IPS DF 6.9 (cell line): ENCODE data around the gene ALDH16A1.
"Not testable (repeated sequence)": the region's sequence is repeated elsewhere in the genome, so short reads cannot be mapped to it uniquely, and the experiment has no call there.

Experiments used
- DNase-seq: peaks from one replicate; pipeline ENCODE4 v3.0.0-alpha.2; 2013; ENCODE audit warnings: low read depth, low spot score
- H3K27ac ChIP-seq: one replicate; pipeline ENCODE4 v1.5.1; 2013; ENCODE audit warnings: low read length, control low read depth
- H3K27me3 ChIP-seq: 2 replicates; pipeline ENCODE4 v1.6.1; 2013; ENCODE audit warnings: mild to moderate bottlenecking, low read length; ENCODE audit not compliant: control insufficient read depth, insufficient read depth
- H3K36me3 ChIP-seq: 2 replicates; pipeline ENCODE4 v1.6.1; 2013; ENCODE audit warnings: low read length; ENCODE audit not compliant: control insufficient read depth, insufficient read depth
- H3K4me1 ChIP-seq: 2 replicates; pipeline ENCODE4 v1.6.1; 2013; ENCODE audit warnings: low read length; ENCODE audit not compliant: control insufficient read depth, insufficient read depth
- H3K4me3 ChIP-seq: 2 replicates; pipeline ENCODE4 v1.5.1; 2013; ENCODE audit warnings: mild to moderate bottlenecking, low read length
- H3K9me3 ChIP-seq: 2 replicates; pipeline ENCODE4 v1.6.1; 2013; ENCODE audit warnings: low read length, inconsistent platforms; ENCODE audit not compliant: control insufficient read depth, insufficient read depth
- whole genome bisulfite sequencing: extraction: QIAGEN DNeasy Blood & Tissue Kit; methylation state at CpG from one replicate; pipeline ENCODE4 v1.1.7; 2013; ENCODE audit warnings: mixed read lengths, missing lambda C conversion rate; ENCODE audit not compliant: insufficient read length, insufficient coverage; 5-methylcytosine and 5-hydroxymethylcytosine counted together

ALDH16A1 gene

GRCh38 chr19:49441210-49441959 is 11.6 kb upstream of the ALDH16A1 start, which contains the start of gene SLC17A7:
SLC17A7 (minus strand) TSS chr19:49441527; CDS start chr19:49441379, 148 bp downstream.
- H3K4me1 ChIP-seq = peaks cover 3% of the 10 kb centered on the region; the same call in 1 of the 2 replicates
- no peak for DNase-seq
- peaks cover 22% of the 10 kb centered on the region; the same call in 1 of the 2 replicates for H3K27me3 ChIP-seq
- no peak within 1 kb of the TSS for H3K27ac ChIP-seq
- H3K9me3 ChIP-seq = no peaks in the 10 kb centered on the region
- H3K4me3 ChIP-seq = peak within 1 kb of the TSS; percentile 23; the same call in 1 of the 2 replicates
- H3K36me3 ChIP-seq = no peaks in the 10 kb centered on the region
- no CpG with 5 or more reads among the region's 56 CpGs for WGBS

GRCh38 chr19:49441960-49442350 is 11.1 kb upstream of the ALDH16A1 start:
- Histone ChIP-seq H3K27me3 (peaks cover 22% of the 10 kb centered on the region; the same call in 1 of the 2 replicates), H3K27ac (no peak overlapping the region), H3K4me3 (peak overlapping the region; percentile 3; the same call in 1 of the 2 replicates), H3K36me3 (peaks cover 6% of the 10 kb centered on the region), H3K4me1 (no peaks in the 10 kb centered on the region; the same call in 1 of the 2 replicates), H3K9me3 (no peaks in the 10 kb centered on the region)
- DNase-seq = no peak
- no CpG with 5 or more reads among the region's 14 CpGs for WGBS

DNA sequence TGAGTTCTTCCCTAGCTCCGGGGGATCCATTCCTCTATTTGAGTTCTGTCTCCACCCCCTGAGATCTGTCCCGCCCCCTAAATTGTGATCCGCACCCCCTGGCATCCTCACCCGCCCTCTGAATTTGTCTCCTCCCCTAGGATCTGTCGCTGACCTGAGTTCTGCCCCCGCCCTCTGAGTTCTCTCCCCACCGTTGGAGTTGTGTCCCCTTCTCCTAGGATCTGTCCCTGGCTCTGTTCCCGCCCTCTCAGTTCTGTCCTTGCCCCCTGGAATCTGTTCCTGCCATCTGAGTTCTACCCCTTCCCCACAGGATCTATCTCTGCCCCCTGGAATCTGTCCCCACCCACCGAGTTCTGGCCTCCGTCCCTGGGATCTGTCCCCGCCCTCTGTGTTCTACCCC is 10.7 kb upstream of the ALDH16A1 start:
- peak overlapping the region; percentile 23; the same call in 1 of the 2 replicates for H3K4me3 ChIP-seq
- H3K27ac ChIP-seq = no peak overlapping the region
- DNase-seq = no peak
- H3K9me3 ChIP-seq = no peaks in the 10 kb centered on the region
- no peaks in the 10 kb centered on the region; the same call in 1 of the 2 replicates for H3K4me1 ChIP-seq
- WGBS = no CpG with 5 or more reads among the region's 11 CpGs
- H3K36me3 ChIP-seq = peaks cover 7% of the 10 kb centered on the region
- H3K27me3 ChIP-seq = peaks cover 21% of the 10 kb centered on the region; the same call in 1 of the 2 replicates

- Histone ChIP-seq H3K9me3 (no peaks in the 10 kb centered on the region), H3K4me1 (no peaks in the 10 kb centered on the region; the same call in 1 of the 2 replicates), H3K27ac (no peak overlapping the region), H3K27me3 (peaks cover 19% of the 10 kb centered on the region; the same call in 1 of the 2 replicates), H3K4me3 (peak overlapping the region; percentile 51; the same call in 1 of the 2 replicates), H3K36me3 (peaks cover 7% of the 10 kb centered on the region)
- WGBS = no CpG with 5 or more reads among the region's 43 CpGs
- DNase-seq = peak; percentile 91
Measured at GRCh38 chr19:49442771-49443365, 10.2 kb upstream of the ALDH16A1 start.

GRCh38 chr19:49443366-49444099 is 9.5 kb upstream of the ALDH16A1 start:
- no peaks in the 10 kb centered on the region for H3K9me3 ChIP-seq
- H3K27me3 ChIP-seq = peaks cover 13% of the 10 kb centered on the region; the same call in 1 of the 2 replicates
- no peaks in the 10 kb centered on the region; the same call in 1 of the 2 replicates for H3K4me1 ChIP-seq
- H3K27ac ChIP-seq = no peak overlapping the region
- DNase-seq = peak; percentile 96
- H3K36me3 ChIP-seq = peaks cover 7% of the 10 kb centered on the region
- WGBS = no CpG with 5 or more reads among the region's 47 CpGs
- peak overlapping the region; percentile 51; the same call in 1 of the 2 replicates for H3K4me3 ChIP-seq

DNA sequence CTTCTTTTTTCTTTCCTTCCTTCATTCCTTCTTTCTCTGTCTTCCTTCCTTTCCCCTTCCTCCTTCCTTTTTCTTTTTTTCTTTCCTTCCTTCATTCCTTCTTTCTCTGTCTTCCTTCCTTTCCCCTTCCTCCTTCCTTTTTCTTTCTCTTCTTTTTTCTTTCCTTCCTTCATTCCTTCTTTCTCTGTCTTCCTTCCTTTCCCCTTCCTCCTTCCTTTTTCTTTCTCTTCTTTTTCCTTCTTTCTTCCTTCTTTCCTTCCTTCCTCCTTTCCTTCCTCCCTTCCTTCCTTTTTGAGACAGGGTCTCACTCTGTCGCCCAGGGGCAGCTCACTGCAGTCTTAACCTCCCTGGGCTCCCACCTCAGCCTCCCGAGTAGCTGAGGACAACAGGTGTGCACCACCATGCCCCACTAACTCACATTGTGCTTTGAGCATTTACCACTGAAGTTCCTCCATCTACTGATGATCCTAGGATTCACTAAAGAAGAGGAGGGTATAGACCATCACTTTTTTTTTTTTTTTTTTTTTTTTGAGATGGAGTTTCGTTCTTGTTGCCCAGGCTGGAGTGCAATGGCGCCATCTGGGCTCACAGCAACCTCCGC is 8.8 kb upstream of the ALDH16A1 start:
- peaks cover 10% of the 10 kb centered on the region for H3K36me3 ChIP-seq

DNA sequence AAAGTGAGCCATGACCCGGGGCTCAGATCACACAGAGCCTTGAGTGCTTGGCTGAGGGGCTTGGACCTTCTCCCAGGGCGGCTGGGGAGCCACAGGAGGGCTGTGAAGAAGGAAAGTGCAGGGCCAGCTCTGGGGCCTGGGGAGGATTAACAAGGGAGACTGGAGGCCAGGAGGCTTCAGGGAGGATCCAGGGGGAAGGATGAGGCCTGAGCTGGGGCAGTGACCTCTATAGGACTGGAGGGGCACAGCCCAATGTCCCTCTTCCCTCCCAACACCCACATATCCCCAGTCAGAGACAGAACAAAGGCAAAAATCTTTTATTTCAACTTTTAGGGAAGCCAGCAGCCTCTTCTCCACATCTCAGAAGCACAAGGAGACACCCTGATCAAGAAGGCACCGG is 7.0 kb upstream of the ALDH16A1 start:
- Histone ChIP-seq H3K27ac (no peak overlapping the region), H3K36me3 (peaks cover 12% of the 10 kb centered on the region), H3K9me3 (no peaks in the 10 kb centered on the region), H3K4me1 (no peaks in the 10 kb centered on the region; the same call in 1 of the 2 replicates), H3K27me3 (no peaks in the 10 kb centered on the region), H3K4me3 (no peak overlapping the region)
- WGBS = no CpG with 5 or more reads among the region's 3 CpGs
- no peak for DNase-seq

More for the DNA sequence above, 8.8 kb upstream of the ALDH16A1 start:
- DNase-seq, H3K27ac ChIP-seq, H3K27me3 ChIP-seq, H3K4me1 ChIP-seq, H3K4me3 ChIP-seq, H3K9me3 ChIP-seq: not testable (repeated sequence)
- no CpG with 5 or more reads among the region's 5 CpGs for WGBS

- H3K9me3 ChIP-seq = no peaks in the 10 kb centered on the region
- H3K4me1 ChIP-seq = no peaks in the 10 kb centered on the region; the same call in 1 of the 2 replicates
- WGBS = no CpG with 5 or more reads among the region's 32 CpGs
- H3K4me3 ChIP-seq = no peak overlapping the region
- H3K27me3 ChIP-seq = no peaks in the 10 kb centered on the region
- peaks cover 12% of the 10 kb centered on the region for H3K36me3 ChIP-seq
- no peak overlapping the region for H3K27ac ChIP-seq
- no peak for DNase-seq
Measured at GRCh38 chr19:49447485-49448431, 5.3 kb upstream of the ALDH16A1 start.

DNA sequence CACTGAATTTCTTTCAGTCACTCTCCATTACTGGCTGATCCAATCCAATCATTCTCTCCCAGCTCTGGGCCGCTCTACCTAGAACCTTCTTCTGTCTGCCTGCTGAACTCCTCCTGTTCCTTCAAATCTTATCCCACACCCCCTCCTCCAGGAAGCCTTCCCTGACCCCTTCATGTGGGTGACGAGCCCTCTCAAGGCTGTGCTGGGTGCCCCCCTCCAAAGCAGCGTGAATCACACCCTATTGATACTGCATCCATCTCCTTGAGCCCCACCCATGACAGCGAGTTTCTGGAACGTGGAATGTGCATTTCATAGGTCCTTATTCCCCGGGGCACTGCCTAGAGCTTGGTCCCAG is 4.6 kb upstream of the ALDH16A1 start:
- no CpG with 5 or more reads among the region's 6 CpGs for WGBS
- DNase-seq = no peak
- H3K4me3 ChIP-seq = no peak overlapping the region
- H3K4me1 ChIP-seq = no peaks in the 10 kb centered on the region; the same call in 1 of the 2 replicates
- H3K9me3 ChIP-seq = no peaks in the 10 kb centered on the region
- no peak overlapping the region for H3K27ac ChIP-seq
- H3K36me3 ChIP-seq = peaks cover 12% of the 10 kb centered on the region
- H3K27me3 ChIP-seq = no peaks in the 10 kb centered on the region
